Activated naive CD4-positive, alpha-beta T cell treated with anti-CD3 and anti-CD28 coated beads, Interleukin-2, amount 10 ng/mL, durations not matched to agents 5 hours and 36 hours (primary cell): Measurements from ENCODE around the gene PCED1A. TPM values are rescaled to one million over a fixed set of nuclear protein-coding genes. Genes with fewer than 3 reads are reported as not detected.

Source experiments
- total RNA-seq, 2 experiments: library from RNA; stranded (reverse); gene quantifications; one replicate each; pipeline ENCODE4 v1.2.3, GENCODE V29; 2021

The PCED1A gene, protein sequence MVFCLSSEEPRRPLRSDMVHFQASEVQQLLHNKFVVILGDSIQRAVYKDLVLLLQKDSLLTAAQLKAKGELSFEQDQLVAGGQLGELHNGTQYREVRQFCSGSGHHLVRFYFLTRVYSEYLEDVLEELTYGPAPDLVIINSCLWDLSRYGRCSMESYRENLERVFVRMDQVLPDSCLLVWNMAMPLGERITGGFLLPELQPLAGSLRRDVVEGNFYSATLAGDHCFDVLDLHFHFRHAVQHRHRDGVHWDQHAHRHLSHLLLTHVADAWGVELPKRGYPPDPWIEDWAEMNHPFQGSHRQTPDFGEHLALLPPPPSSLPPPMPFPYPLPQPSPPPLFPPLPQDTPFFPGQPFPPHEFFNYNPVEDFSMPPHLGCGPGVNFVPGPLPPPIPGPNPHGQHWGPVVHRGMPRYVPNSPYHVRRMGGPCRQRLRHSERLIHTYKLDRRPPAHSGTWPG
- total RNA-seq: 10 to 100 TPM; 30.1 to 30.7 TPM

DNA sequence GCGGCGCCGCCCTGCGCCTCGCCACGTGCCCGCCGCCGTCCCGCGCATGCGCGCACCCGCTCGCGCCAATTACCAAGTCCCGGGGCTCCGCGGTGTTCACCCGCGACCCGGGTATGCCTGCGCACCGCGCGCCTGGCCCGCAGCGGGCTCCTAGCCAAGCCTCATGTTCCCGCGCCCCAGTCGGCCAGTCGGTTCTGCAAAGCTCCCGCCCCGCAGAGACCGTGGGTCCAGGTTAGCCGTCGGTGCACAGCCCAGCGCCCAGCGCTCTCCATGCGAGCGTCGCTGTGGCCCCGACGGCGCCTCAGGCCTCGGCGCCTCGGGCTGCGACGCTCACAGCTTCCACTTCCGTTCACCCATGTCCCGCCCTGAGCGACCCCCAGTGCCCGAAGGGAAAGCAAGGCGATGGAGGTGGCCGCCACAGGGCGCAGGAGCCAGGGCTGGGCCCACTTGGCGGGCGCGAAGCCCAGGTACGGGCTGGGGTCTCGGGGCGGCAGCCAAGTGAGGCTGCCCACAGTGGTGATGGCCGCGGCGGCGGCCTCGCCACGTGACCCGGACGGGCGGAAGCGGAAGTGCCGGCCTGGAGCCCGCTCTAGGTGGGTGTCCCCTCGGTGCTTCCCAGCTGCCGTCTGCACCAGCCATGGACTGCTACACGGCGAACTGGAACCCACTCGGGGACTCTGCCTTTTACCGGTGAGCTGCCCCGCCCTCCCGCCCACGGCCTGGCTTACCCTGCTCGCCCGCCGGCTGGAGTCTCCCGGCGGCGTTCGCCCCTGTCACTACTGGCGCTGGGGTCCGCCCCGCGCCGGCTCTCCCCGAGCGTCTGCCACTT lies at the start of gene PCED1A, which contains the start of gene VPS16:
Gene PCED1A (minus strand): TSS at position 518 of the 829 bp plus-strand sequence. CDS start 743 bp downstream, outside the sequence.
Gene VPS16 (plus strand): TSS at position 608 of the 829 bp plus-strand sequence. CDS start 30 bp downstream, at position 638.

DNA sequence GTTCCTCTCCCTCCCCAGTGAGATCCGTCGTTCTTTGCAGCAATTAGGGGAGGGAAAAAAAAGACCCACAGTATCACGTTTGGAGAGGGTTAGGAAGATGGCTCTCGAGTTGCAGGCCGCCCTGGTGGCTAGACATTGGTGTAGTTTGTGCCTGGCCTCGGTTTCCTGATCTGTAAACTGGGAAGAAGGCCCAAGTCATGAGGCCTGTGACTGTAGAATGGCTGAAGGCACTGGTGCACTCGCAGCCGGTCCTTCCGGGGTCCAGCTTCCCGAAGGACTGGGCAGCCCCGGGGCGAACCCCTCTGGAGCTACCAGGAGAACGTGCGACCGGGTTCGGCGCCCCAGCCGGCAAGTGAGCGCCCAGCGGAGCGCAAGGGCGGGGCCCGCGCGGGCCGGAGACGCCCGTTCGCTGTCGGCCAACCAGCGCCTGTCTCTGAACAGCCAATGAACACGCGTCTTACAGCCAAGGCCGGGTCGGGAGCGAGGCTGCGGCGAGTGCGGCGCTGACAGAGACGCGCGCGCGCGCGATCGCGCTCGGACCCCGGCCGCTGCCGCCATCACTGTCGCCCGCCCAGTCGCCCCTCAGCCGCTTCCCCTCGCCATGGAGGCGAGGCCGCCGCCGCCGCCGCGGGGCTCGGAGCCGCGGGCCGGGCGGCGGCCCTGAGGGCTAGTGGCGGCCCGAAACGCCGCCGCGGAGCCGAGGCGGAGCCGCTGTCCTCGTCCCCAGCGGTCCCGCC lies 32.7 kb upstream of the PCED1A start, which contains the start of gene PTPRA:
Gene PTPRA (plus strand): TSS at position 472 of the 737 bp plus-strand sequence. CDS start 90,797 bp downstream, outside the sequence.

DNA sequence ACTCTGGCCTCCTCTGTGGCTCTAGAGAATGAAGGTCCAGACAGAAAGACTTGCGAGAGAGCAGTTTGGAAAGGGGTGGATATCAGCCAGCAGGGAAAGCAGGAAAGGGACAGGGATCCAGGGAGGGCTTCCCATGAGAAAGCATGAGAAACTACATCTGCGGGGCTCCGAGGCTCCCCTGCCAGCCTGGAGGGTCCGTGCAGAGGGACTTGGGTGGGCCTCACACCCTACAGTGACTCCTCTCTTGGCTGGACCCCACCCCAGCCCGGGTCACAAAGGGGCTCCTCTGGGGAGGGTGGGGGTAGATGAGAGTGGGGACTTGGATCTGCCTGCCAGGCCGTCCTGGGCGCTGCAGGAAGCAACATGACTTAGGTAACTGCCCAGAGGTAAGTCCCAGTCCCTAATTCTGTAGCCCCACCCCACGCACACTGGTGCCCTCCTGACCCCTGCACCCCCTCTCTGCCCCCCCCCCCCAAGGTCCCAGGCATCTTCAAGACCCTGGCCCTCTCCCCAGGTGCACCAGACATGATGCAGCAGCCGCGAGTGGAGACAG lies 24.3 kb downstream of the PCED1A start, which contains the start of gene TMEM239:
Gene TMEM239 (plus strand): TSS at position 335 of the 553 bp plus-strand sequence. CDS start 191 bp downstream, at position 526.

DNA sequence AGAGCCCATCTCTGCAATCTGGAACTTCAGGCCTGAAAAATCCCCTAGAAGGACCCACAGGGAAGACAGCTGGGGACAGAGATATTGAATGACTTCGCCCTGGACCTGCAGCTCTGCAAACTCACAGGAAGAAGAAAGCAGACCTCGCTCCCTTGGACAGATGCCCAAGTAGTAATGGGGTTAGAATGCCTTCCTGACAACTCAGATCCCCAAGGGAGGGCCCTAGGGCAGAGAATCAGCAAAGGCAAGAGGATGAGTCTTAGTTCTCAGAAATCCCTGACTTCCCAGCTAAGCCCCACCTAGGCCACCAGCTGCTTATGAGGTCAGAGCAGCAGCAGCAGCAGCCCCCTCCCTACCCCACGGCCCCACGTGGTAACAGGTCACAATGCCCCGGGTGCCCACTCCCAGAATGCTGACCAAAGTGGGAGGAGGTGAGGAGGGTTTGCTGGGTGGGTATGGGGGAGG lies 25.8 kb downstream of the PCED1A start, which contains the start of gene C20orf141:
Gene C20orf141 (plus strand): TSS at position 401 of the 465 bp plus-strand sequence. CDS start 198 bp downstream, outside the sequence.

DNA sequence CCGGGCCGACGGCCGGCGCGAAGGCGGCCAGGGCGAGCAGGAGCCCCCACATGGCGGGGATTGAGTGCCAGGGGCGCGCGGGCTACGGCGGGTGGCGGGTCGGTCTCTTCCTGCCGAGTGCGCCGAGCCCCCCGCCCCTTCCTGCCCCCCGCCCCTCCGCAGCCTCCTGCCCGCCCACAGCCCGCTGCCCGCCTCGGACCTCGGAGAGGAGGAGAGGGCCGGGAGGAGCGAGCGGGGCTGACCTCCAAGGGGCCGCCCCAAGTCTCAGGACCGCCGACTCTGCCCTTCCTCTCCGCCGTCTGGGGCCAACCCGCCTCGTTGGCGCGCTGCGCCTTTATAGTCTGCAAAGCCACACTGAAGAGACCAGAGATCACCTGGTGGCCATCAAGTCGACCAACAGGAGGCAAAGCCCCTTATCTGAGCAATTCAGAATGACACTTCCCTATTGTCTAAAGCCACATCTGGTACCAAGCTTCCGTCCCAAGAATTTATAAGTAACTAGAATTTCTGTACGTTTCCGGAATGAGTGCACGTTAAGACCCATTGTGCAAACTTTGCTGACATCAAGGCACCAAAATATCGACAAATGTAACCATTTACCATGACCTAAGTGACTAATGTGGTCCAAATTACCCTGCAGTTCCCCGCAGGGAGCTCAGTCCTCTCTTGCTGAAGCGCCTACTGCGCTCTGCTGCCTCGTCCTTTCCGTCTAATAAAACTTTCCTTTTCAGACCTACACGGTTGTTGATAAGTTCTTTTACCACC lies 39.8 kb downstream of the PCED1A start, which contains the start of gene CPXM1:
Gene CPXM1 (minus strand): TSS at position 107 of the 765 bp plus-strand sequence. CDS start 55 bp downstream, at position 52.

Other genes starting within 250 kb of the PCED1A start
- 100 to 1,000 TPM; 292 to 302 TPM for gene NOP56, start 188.0 kb downstream of the PCED1A start, total RNA-seq
- gene IDH3B, start 176.4 kb downstream of the PCED1A start, total RNA-seq: 10 to 100 TPM; 87.3 to 92.1 TPM
- gene EBF4, start 147.9 kb downstream of the PCED1A start, total RNA-seq: 1 to 10 TPM in 1 of 2 experiments, under 1 TPM in 1; 0.36 to 2.0 TPM
- under 1 TPM; 0.10 to 0.12 TPM for gene CPXM1, start 40.0 kb downstream of the PCED1A start, total RNA-seq
- gene C20orf141, start 25.7 kb downstream of the PCED1A start, total RNA-seq: not detected
- gene TMEM239, start 24.3 kb downstream of the PCED1A start, total RNA-seq: not detected
- 10 to 100 TPM; 49.8 to 52.4 TPM for gene VPS16, start 90 bp upstream of the PCED1A start, total RNA-seq
- gene PTPRA, start 32.8 kb upstream of the PCED1A start, total RNA-seq: 10 to 100 TPM; 56.6 to 60.8 TPM
- gene GNRH2, start 203.0 kb upstream of the PCED1A start, total RNA-seq: 1 to 10 TPM in 1 of 2 experiments, under 1 TPM in 1; 0.96 to 1.2 TPM
- 10 to 100 TPM; 29.7 to 32.0 TPM for gene MRPS26, start 205.4 kb upstream of the PCED1A start, total RNA-seq
- gene OXT, start 231.0 kb upstream of the PCED1A start, total RNA-seq: 1 to 10 TPM in 1 of 2 experiments, under 1 TPM in 1; 0.51 to 1.0 TPM
- gene AVP, start 244.1 kb upstream of the PCED1A start, total RNA-seq: not detected